Ectodermal cell (in vitro differentiated cells): ENCODE data around the gene PARN.

Source experiments
- H3K27ac ChIP-seq: 2 replicates; pipeline ENCODE4 v1.7.0; 2013; ENCODE audit warnings: mild to moderate bottlenecking, low read depth, low read length; ENCODE audit not compliant: insufficient read depth, poor library complexity, severe bottlenecking
- H3K27me3 ChIP-seq: 2 replicates; pipeline ENCODE4 v1.7.0; 2013; ENCODE audit warnings: mild to moderate bottlenecking, low read length; ENCODE audit not compliant: insufficient read depth, control insufficient read depth, poor library complexity, severe bottlenecking
- H3K36me3 ChIP-seq: one replicate; pipeline ENCODE4 v1.7.0; 2013; ENCODE audit warnings: low read length; ENCODE audit not compliant: control insufficient read depth, insufficient read depth
- H3K4me1 ChIP-seq: one replicate; pipeline ENCODE4 v1.7.0; 2013; ENCODE audit warnings: low read length; ENCODE audit not compliant: control insufficient read depth, insufficient read depth
- H3K4me3 ChIP-seq: 2 replicates; pipeline ENCODE4 v1.7.0; 2013; ENCODE audit warnings: low read depth, low read length, control low read depth; ENCODE audit not compliant: insufficient read depth
- H3K9me3 ChIP-seq: 2 replicates; pipeline ENCODE4 v1.7.0; 2013; ENCODE audit warnings: mild to moderate bottlenecking, low read length, moderate library complexity; ENCODE audit not compliant: control insufficient read depth
- WGBS, 2 experiments: methylation state at CpG; one replicate each; pipeline ENCODE4 v1.1.7; 2013; ENCODE audit warnings: missing lambda C conversion rate in 2 of 2; 5-methylcytosine and 5-hydroxymethylcytosine counted together

The PARN gene

DNA sequence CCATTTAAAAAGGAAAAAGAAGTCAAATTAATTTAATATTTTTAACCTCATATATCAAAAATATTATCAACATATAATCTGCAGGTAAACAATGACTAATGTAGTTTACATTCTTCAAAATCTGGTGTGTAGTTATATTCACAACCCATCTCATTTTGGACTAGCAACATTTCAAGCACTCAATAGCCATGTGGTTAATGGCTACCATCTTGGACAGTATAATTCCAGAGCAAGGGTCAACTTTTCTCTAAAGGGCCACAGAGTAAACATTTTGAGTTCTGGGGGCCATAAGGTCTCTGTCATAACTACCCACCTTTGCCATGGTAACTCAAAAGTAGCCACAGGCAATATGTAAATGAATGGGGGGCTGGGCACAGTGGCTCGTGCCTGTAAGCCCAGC, 153.9 kb downstream of the PARN start:
- Histone ChIP-seq H3K9me3 (no peaks in the 10 kb centered on the region), H3K36me3 (no peaks in the 10 kb centered on the region), H3K27ac (no peak overlapping the region), H3K4me1 (no peaks in the 10 kb centered on the region), H3K27me3 (no peaks in the 10 kb centered on the region), H3K4me3 (no peak overlapping the region)
- WGBS, 2 experiments, result 75 to 81% methylated on average over 1 of the region's 1 CpG

DNA sequence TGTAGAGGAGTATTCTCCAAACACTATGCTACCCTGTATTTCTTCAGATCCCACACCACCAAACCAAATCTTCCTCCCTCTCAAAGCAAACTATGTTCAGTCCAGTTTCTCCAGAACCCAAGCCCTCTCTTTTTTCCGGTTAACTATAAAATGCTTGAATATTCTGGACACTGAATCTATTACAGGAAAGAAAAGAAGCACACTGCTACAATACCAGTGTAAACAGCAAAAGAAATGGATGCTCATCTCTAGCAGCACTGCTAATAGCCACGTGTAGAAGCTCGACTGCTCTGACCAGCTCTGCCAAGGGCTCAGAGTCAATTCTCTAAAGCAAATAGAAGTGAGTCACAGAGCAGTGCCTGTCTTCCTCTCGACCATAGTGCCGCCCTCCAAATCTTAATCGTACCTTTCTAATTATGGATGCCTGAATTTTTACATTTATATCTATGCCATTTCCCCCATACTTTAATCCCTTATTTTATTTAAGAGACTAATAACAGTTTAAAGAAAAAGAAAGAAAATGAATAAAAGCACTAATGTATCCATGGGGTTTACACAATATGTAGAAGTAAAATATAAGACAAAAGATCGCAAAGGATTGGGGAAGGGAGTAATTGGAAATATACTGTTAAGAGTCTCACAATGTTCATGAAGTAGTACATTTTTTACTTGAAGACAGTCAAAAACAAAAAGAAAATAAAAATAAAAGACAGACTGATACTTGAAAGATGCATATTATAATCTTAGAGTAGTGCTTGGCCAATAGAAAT, 154.5 kb downstream of the PARN start:
- H3K27me3 ChIP-seq, result no peaks in the 10 kb centered on the region
- no peaks in the 10 kb centered on the region for H3K4me1 ChIP-seq
- no peak overlapping the region for H3K27ac ChIP-seq
- H3K9me3 ChIP-seq, result no peaks in the 10 kb centered on the region
- H3K36me3 ChIP-seq, result no peaks in the 10 kb centered on the region
- no peak overlapping the region for H3K4me3 ChIP-seq
- WGBS, 2 experiments, result 79 to 81% methylated on average over 7 of the region's 7 CpGs

DNA sequence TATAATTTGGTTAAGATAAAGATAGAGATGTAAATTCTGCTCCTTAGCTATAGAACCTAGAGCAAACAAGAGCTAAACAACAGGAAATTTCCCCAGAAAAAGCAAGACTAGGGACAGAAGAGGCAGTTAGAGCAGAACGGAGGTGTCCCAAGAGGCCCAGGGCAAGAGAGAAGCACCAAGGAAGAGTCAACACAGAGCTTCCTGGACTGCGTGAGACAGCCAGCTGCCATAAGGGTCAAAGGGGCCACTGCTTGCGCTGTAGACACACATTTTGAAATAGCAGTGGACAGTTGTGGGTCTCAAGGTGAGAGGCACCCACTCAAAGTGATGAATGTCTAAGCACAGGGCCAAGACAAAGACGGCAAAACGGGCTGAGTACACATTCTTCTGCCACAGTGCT, 156.6 kb downstream of the PARN start:
- no peaks in the 10 kb centered on the region for H3K27me3 ChIP-seq
- 97% methylated on average over 5 of the region's 5 CpGs for WGBS, 2 experiments
- no peak overlapping the region for H3K27ac ChIP-seq
- H3K36me3 ChIP-seq, result no peaks in the 10 kb centered on the region
- H3K4me3 ChIP-seq, result no peak overlapping the region
- no peaks in the 10 kb centered on the region for H3K9me3 ChIP-seq
- H3K4me1 ChIP-seq, result no peaks in the 10 kb centered on the region

DNA sequence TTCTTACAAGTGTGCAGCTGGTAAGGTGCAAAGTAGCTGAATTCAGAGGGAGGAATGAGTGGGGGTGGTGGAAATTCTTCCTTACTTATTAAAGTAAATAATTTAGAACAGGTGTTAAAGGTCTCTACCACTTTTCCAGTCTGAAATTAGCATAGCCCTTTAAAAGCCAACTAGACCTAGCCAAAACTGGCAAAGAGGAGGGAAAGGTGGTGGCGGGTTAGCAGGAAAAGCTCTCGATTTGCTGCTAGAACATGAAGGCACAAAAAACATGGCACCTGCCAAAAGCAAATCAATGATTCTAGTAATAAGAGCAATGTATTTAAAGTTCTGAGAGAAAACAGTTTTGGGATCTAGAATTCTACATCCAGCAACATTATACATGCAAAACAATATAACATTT, 157.7 kb downstream of the PARN start:
- Histone ChIP-seq H3K27ac (no peak overlapping the region), H3K9me3 (no peaks in the 10 kb centered on the region), H3K4me1 (no peaks in the 10 kb centered on the region), H3K27me3 (no peaks in the 10 kb centered on the region), H3K4me3 (no peak overlapping the region), H3K36me3 (no peaks in the 10 kb centered on the region)
- 91 to 100% methylated on average over 2 of the region's 2 CpGs for WGBS, 2 experiments

DNA sequence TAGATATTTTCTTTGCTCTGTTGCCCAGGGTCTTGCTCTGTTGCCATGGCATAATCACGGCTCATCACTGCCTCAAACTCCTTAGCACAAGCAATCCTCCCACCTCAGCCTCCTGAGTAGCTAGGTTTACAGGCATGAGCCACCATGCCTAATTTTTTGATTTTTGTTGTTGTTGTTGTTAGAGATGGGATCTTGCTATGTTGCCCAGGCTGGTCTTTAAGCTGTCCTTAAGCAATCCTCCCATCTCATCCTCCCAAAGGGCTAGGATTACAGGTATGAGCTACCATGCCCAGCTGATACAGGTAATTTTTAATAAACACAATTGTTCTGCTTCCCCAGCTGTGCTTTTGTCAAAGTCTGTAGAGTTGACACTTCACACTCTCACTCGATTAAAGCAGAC, 159.3 kb downstream of the PARN start:
- no peak overlapping the region for H3K4me3 ChIP-seq
- H3K36me3 ChIP-seq, result no peaks in the 10 kb centered on the region
- no peak overlapping the region for H3K27ac ChIP-seq
- no peaks in the 10 kb centered on the region for H3K9me3 ChIP-seq
- WGBS, 2 experiments, result 87 to 100% methylated on average over 2 of the region's 2 CpGs
- no peaks in the 10 kb centered on the region for H3K4me1 ChIP-seq
- H3K27me3 ChIP-seq, result no peaks in the 10 kb centered on the region

DNA sequence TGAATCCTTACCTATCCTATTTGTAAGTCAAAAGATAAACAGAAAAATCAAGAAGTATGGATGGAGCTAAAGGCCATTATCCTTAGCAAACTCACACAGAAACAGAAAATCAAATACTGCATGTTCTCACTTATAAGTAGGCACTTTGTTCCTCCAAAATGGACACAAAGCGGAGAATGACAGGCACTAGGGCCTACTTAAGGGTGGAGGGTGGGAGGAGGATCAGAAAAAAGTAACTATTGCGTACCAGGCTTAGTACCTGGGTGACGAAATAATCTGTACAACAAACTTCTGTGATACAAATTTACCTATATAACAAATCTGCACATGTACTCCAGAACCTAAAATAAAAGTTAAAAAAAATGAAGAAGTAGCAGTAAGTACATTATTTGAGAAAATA, 164.3 kb downstream of the PARN start:
- 92 to 97% methylated on average over 3 of the region's 3 CpGs for WGBS, 2 experiments

DNA sequence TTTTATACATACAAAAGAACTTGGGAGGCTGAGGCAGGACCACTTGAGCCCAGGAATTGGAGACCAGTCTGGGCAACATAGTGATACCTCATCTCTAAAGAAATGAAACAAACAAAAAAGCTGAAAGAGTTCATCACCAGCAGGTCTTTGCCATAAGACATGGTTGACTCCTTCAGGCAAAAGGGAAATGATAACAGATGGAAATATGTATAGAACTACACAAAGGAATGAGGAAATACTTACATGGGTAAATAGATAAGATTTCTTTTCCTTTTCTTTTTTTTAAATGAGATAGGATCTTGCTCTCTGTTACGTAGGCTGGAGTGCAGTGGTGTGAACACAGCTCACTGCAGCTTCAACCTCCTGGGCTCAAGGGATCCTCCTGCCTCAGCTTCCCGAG, 165.3 kb downstream of the PARN start:
- 93 to 97% methylated on average over 2 of the region's 2 CpGs for WGBS, 2 experiments
- no peaks in the 10 kb centered on the region for H3K36me3 ChIP-seq
- H3K9me3 ChIP-seq, result no peaks in the 10 kb centered on the region
- H3K27me3 ChIP-seq, result no peaks in the 10 kb centered on the region
- no peak overlapping the region for H3K4me3 ChIP-seq
- H3K27ac ChIP-seq, result no peak overlapping the region
- no peaks in the 10 kb centered on the region for H3K4me1 ChIP-seq

More for the DNA sequence above, 164.3 kb downstream of the PARN start:
- Histone ChIP-seq H3K27ac (no peak overlapping the region), H3K4me1 (no peaks in the 10 kb centered on the region), H3K27me3 (no peaks in the 10 kb centered on the region), H3K9me3 (no peaks in the 10 kb centered on the region), H3K36me3 (no peaks in the 10 kb centered on the region), H3K4me3 (no peak overlapping the region)

DNA sequence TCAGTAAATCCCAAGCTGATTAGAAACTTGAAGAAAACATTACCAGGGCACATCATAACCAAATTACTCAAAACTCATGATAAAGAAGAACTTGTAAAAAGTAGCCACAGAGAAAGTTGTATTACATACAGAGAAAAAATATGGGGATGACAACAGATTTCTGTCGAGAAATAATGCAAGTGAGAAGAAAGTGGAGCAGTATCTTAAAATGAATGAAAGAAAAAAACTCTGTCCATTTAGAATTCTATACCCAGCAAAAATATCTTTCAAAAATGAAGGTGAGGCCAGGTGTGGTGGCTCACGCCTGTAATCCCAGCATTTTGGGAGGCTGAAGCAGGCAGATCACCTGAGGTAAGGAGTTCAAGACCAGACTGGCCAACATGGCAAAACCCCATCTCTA, 165.9 kb downstream of the PARN start:
- no peaks in the 10 kb centered on the region for H3K36me3 ChIP-seq
- no peak overlapping the region for H3K4me3 ChIP-seq
- H3K27ac ChIP-seq, result no peak overlapping the region
- no peaks in the 10 kb centered on the region for H3K4me1 ChIP-seq
- no peaks in the 10 kb centered on the region for H3K27me3 ChIP-seq
- no peaks in the 10 kb centered on the region for H3K9me3 ChIP-seq
- WGBS, 2 experiments, result 88 to 95% methylated on average over 2 of the region's 2 CpGs

DNA sequence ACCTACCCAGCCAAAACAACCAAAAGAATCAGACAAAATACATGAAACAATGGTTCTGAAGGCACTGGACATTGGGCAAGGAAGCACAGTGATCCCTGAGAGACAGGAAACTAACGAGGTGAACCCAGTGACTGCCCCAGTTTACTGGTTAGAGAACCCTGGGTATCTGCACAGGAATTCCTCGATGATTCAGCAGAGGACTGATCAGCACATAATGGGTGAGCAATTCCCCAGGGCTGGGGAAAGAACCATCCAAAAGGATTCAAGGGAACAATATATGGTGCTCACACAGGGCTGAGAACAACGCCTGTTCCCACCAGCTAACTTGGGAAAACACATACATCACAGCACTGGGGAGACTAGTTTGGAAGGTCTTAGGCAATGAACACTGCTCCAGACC, 167.2 kb downstream of the PARN start:
- no peak overlapping the region for H3K27ac ChIP-seq
- H3K4me3 ChIP-seq, result no peak overlapping the region
- H3K36me3 ChIP-seq, result no peaks in the 10 kb centered on the region
- 86 to 93% methylated on average over 3 of the region's 3 CpGs for WGBS, 2 experiments
- peaks cover 8% of the 10 kb centered on the region for H3K4me1 ChIP-seq
- no peaks in the 10 kb centered on the region for H3K9me3 ChIP-seq
- H3K27me3 ChIP-seq, result no peaks in the 10 kb centered on the region

DNA sequence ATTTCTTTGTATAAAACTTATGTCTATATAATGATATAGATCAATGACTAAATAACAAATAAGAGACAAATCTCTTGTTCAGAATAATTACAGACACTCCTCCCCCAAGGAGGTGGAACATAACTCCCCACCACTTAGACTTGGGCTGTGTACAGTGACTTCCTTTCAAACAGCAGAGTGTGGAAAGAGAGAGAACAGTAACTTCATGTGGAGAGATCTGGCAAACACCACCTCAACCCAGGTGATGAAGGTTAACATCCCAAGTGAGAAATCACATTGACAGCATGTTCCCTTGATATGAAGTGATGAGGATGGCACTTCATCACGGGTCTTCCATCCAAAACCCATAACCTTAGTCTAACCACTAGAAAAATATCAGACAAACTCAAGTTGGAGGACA, 169.3 kb downstream of the PARN start:
- H3K27ac ChIP-seq, result no peak overlapping the region
- no peaks in the 10 kb centered on the region for H3K27me3 ChIP-seq
- no peaks in the 10 kb centered on the region for H3K9me3 ChIP-seq
- no peaks in the 10 kb centered on the region for H3K36me3 ChIP-seq
- WGBS, 2 experiments, result 80 to 100% methylated on average over 1 of the region's 1 CpG
- H3K4me3 ChIP-seq, result no peak overlapping the region
- peaks cover 8% of the 10 kb centered on the region for H3K4me1 ChIP-seq

DNA sequence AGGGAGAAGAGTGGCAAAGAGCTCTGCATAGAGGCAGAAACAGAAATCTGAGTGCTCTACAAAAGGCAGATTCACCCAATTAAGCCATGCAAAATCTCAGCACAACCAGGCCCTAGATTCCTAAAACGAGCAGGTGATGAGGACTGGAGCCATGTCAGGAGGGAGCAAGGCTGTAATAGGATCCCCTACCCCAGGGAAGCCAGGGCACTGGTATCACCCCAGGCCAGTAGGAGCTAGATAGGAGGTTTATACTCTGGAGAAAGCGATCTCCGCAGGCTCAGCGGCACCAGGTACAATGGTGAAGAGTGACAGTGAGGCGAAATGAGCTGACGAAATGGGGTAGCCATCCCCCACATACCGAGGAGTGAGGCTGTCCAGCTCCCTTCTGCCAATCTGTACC, 171.5 kb downstream of the PARN start:
- no peaks in the 10 kb centered on the region for H3K36me3 ChIP-seq
- no peaks in the 10 kb centered on the region for H3K27me3 ChIP-seq
- no peak overlapping the region for H3K4me3 ChIP-seq
- H3K27ac ChIP-seq, result no peak overlapping the region
- peaks cover 8% of the 10 kb centered on the region for H3K4me1 ChIP-seq
- no peaks in the 10 kb centered on the region for H3K9me3 ChIP-seq
- WGBS, 2 experiments, result 40 to 61% methylated on average over 7 of the region's 7 CpGs
